Activated CD8-positive, alpha-beta memory T cell treated with anti-CD3 and anti-CD28 coated beads for 36 hours (primary cell): ENCODE data around the gene CDC7. TPM values are rescaled to one million over a fixed set of nuclear protein-coding genes. Genes with fewer than 3 reads are reported as not detected.

ENCODE experiments used
- CTCF ChIA-PET: fragments of 350-600 bp; sonication (Branson Sonifier 250); formaldehyde crosslinking; loops from one replicate; lab custom pipeline; 2021; ENCODE audit warnings: antibody characterized with exemption; lab: Charles Lee
- POLR2A ChIA-PET: fragments of 350-600 bp; sonication (Branson Sonifier 250); formaldehyde crosslinking; loops from one replicate; lab custom pipeline; 2021; ENCODE audit warnings: antibody characterized with exemption; lab: Charles Lee
- total RNA-seq, 2 experiments: library from RNA; stranded (reverse); gene quantifications; one replicate each; pipeline ENCODE4 v1.2.3, GENCODE V29; 2021

CDC7 gene
- total RNA-seq, 2 experiments from 2014 or later, result 25.6 to 26.4 TPM

DNA sequence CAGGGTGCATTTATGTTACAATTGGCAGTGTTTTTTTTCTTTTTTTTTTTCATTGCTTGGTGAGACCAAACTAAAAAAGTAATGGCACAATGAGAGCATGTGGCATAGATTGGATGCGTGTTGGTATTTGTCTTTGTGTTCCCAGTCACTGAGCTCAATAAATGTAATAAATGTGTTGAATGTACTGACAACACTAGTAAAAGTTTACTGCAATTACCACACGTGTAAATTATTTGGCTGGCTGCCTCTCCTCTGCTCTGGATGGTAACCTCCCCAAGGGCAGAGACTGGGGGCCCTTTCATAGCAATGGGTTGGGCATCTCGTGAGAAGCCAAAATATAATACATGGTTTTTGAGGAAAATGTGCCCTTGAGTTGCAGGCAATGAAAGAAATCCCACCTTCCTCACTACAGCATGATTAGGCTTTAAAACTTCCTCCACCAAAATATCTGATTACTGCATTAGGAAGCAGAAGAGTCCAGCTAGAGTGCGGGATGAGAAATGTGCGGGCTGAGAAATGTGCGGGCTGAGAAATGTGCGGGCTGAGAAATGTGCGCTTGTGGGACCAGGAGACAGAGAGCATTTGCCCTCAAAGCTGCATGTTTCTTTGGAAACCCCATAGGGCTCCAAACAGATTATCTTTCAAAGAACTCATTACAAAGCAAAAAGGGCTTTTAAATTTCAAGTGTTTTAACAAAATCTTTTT lies 58.5 kb downstream of the CDC7 start:
- CTCF ChIA-PET, result no interaction called here
- POLR2A ChIA-PET, result interaction anchor here (0.6 kb wide), 1 partner anchor 10 kb away, joined by 3 read pairs; no protein-coding TSS in a partner anchor

DNA sequence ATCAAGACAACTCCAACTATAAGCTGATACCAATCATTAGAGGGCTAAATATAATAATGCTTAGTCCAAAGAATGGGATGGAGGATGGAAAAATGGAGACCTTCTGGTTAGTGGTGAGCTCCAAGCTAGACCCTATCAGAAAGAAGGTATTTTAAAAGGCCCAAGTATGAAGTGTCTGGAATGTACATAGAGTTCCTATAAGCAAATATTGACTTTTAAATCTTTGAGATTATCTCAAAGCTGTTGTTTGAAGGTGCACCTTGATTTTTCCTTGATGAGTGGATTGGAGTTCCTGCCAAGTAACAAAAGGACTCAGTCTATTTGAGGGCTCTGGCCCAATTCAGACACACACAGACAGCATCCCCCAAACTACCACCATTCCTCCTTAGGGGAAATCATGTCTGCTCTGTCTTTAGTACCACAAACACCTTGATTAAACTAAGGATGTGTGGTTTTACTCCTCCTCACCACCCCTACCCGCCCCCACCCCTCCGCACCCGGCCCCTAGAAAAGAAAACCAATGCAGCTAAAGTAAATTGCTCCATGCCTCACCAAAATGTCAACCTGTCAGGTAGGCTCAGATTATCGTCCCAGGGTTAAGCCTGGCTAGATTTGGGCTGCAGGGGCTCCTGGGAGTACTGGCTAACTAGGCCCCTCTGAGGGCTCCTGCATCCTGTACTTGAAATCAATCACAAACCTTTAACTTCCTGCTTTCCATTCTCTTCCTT lies 59.4 kb downstream of the CDC7 start:
- CTCF ChIA-PET, result no interaction called here
- POLR2A ChIA-PET, result interaction anchor here (0.6 kb wide), 1 partner anchor 9 kb away, joined by 3 read pairs; no protein-coding TSS in a partner anchor

- CTCF ChIA-PET, result no interaction called here
- POLR2A ChIA-PET, result no interaction called here
These were observed 64.4 kb downstream of the CDC7 start for GRCh38 chr1:91564888-91565701.

DNA sequence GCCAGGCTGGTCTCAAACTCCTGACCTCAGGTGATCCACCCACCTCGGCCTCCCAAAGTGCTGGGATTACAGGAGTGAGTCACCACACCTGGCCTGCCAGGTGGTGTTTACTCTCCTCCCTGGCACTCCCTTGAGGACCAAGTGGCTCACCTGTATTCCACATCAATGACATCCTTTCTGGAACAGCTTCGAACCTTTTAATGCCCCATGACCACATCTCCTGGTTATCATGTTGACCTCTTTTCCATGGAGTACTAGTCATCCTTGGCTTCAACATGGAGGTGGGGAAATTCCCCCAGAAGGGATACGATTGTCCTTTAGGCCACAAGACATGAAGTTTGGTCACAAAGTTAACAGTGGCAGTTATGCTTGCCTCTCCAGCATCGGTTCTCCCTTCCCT lies 66.9 kb downstream of the CDC7 start:
- CTCF ChIA-PET, result no interaction called here
- POLR2A ChIA-PET, result no interaction called here

- POLR2A ChIA-PET, result no interaction called here
These were observed 67.6 kb downstream of the CDC7 start for GRCh38 chr1:91568261-91568660.

DNA sequence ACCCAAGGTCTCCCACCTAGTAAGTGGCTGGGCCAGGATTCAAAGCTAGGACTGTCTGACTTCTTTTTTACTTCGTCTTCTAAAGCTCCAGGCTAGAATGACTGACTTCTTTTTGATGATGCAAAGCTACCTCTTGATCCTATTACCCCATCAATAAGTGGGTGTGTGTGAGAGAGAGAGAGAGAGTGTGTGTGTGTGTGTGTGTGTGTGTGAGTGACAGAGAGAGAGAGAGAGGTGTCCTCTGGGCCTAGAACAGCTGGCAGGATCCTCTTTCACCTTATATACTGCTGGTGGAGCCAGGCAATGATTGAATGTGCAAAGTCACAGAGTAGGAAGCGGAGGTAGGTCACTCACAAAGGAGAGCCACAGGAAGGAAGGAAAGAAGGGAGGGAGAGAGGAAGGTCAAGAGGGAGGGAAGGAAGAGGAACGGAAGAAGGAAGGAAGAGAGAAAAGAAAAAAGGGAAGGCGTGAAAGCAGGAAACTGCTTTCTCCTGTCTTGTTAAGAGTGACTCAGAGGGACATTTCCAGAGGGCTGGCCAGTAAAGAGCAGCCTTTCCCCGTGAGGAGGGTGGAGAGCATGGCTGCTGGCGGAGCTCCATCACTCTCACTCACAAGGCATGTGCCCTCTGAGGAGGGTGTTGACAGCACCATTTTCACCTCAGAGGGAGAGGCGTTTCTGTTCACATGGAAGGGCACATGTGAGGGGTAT lies 68.9 kb downstream of the CDC7 start:
- ChIA-PET POLR2A (interaction anchor here (0.6 to 0.7 kb wide), 3 partner anchors 10 to 314 kb away, joined by 3 read pairs; no protein-coding TSS in a partner anchor), CTCF (interaction anchor here (0.5 to 0.7 kb wide), 3 partner anchors 51 to 183 kb away, joined by 3 read pairs; no protein-coding TSS in a partner anchor)

More at GRCh38 chr1:91568261-91568660, 67.6 kb downstream of the CDC7 start:
- CTCF ChIA-PET, result no interaction called here

DNA sequence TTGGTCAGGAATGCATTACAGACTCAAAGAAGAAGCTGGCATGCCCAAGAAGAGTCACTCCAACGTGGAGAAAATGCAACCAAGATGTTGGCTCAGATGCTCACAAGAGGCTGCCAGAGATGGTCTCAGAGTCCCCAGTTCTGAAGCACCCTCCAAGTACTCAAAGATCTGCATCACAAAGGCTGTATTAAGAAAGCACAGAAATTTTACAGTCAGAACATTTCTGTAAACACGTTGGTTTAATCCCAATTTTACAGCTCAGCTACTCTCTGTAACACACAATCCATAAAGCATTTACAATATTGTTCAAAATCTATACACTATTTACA lies 69.4 kb downstream of the CDC7 start:
- CTCF ChIA-PET, result no interaction called here

GRCh38 chr1:91572044-91572443 lies 71.4 kb downstream of the CDC7 start:
- ChIA-PET CTCF (no interaction called here), POLR2A (no interaction called here)

More for the DNA sequence above, 69.4 kb downstream of the CDC7 start:
- POLR2A ChIA-PET, result interaction anchor here (0.6 kb wide), 1 partner anchor 33 kb away, joined by 3 read pairs; no protein-coding TSS in a partner anchor

Other genes with a start within 250 kb of the CDC7 start
- gene HFM1, start 96.0 kb upstream of the CDC7 start, total RNA-seq, result not detected